GM18505 (cell line): ENCODE measurements around the gene OR10A2.
"Not testable (repeated sequence)": the region's sequence is repeated elsewhere in the genome, so short reads cannot be mapped to it uniquely, and the experiment has no call there.

ENCODE experiments used
- ATAC-seq: cut with Tn5 transposase; IDR thresholded peaks from one replicate; pipeline ENCODE4 v1.9.1; 2021; ENCODE audit not compliant: unreplicated experiment
- POLR2A ChIP-seq: IDR thresholded peaks from 4 replicates; pipeline ENCODE4 v1.6.1; 2011; ENCODE audit warnings: borderline replicate concordance; ENCODE audit not compliant: insufficient read depth, insufficient read length; ENCODE audit errors: extremely low read depth

The OR10A2 gene

DNA sequence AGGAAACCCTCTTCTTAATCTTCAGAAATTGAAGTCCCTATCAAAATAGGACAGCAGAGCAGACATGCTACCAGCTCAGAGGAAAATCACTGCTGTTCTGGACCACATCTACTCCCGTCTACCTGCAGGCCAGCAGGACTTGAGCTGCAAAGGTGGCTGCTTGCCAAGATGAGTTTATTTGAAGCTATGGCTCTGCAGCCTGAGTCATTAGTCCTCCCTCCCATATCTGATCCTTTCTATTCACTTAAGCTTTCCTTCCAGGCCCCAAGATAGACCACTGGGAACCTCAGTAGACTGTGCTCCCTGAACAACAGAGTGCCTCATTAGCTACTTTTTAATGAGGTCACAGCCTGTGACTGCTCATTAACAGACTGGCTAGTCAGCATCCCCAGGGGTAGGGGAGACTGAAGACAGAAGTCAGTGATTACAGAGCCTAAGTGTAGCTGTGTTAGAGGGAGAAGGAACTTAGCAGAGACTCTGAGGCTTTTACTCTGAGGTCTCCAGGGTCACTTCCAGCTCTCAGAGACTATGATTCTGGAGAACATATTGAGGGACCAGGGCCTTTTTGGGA is 6.8 kb upstream of the OR10A2 start:
- no peak for ATAC-seq

DNA sequence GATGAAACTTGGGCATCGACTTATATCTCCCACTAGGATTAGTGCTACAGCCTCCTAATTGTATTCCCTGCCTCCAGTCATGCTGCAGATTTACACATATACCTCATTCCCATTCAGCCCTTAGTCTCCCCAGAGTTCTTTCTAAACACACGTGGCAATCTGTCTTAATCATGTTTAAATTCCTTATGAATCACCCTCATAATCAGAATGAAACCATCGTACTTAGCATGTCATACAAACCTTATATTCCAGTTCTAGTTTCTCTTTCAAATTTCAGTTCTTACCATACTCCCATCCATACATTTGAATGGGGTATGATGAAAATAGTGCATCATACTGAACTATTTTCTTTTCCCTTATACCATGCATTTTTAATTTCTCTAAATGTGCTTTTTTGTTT is 6.0 kb upstream of the OR10A2 start:
- ATAC-seq, result peak; percentile 71
- no peak for TF ChIP-seq POLR2A

More for the DNA sequence above, 6.8 kb upstream of the OR10A2 start:
- no peak for TF ChIP-seq POLR2A

DNA sequence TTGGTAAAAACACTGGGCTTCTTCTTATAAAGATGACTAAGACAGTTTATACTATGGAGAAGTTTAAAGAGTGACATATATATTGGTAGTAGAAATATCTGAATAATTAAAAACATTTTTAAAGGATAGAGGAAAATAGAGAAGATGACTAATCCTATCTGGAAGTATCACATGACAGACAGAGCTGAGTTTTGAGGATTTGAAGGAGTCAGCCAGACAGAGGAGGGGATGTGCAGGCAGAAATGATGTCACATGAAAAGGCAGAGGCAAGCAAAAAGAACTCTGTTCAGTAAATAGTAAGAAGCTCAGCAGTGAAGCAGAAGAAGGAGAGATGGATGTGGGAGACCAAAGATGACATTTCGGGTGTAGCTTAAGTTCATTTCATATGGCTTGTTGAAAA is 1.6 kb downstream of the OR10A2 start:
- TF ChIP-seq POLR2A, result no peak
- no peak for ATAC-seq

DNA sequence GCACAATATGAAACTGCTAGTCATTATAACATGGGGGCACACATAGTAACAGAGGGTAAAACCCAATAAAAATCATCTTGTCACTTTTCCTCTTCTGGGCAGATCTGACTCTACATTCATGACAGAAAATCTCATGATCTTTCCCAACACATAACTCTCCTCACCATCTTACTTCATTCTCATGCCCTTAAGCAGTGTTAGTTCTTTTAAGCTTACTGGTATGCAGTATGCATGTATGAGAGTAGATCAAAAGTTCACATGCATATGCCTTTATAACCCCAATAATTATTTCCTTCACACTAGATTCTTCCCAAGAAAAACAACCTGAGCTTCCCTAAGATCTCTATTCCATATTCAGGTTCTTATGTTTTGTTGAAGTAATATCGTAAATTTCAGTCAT is 8.4 kb downstream of the OR10A2 start:
- ATAC-seq, result no peak
- TF ChIP-seq POLR2A, result no peak

DNA sequence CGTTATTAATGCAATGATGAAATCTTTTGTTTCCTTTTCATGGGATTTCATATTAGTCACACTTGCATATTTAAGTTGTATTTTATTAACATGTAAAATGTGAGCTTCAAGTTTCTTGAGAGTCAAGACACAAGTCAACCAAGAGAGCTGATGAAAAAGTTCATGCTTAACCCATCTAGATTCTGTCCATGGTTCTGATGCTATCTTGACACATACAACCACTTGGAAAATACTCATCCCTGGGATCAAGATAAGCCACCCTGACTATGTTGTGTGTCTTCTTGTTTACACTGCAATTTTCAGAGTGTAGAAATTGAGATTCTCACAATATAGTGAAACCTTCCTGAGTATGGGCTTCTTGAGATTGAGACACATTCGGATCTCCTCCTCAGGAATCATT is 12.9 kb downstream of the OR10A2 start:
- ATAC-seq, result no peak
- no peak for TF ChIP-seq POLR2A

DNA sequence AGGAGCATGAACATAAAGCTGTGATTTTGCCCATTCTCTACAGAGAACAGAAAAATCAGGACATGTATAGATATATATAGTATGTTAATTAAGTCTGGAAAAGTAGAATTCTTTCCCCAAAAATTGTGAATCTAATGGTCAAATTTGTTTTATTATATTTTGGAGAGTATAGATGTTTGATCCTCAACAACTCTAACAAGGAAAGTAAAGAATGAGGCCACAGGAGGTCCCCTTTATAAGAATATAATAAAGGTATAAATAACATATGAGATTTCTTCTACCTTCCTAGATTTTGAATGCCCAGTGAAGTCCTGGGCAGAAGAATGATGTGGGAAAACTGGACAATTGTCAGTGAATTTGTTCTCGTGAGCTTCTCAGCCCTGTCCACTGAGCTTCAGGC is 13.5 kb downstream of the OR10A2 start, which contains the start of gene OR10A4:
Gene OR10A4, plus strand, starts transcription at position 301 of the 400 bp plus-strand sequence. Its CDS starts 23 bp downstream, at position 324.
- no peak for TF ChIP-seq POLR2A
- no peak for ATAC-seq

DNA sequence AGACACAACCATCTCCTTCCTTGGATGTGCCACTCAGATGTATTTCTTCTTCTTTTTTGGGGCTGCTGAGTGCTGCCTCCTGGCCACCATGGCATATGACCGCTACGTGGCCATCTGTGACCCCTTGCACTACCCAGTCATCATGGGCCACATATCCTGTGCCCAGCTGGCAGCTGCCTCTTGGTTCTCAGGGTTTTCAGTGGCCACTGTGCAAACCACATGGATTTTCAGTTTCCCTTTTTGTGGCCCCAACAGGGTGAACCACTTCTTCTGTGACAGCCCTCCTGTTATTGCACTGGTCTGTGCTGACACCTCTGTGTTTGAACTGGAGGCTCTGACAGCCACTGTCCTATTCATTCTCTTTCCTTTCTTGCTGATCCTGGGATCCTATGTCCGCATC is 14.1 kb downstream of the OR10A2 start:
- no peak for TF ChIP-seq POLR2A
- ATAC-seq, result no peak

DNA sequence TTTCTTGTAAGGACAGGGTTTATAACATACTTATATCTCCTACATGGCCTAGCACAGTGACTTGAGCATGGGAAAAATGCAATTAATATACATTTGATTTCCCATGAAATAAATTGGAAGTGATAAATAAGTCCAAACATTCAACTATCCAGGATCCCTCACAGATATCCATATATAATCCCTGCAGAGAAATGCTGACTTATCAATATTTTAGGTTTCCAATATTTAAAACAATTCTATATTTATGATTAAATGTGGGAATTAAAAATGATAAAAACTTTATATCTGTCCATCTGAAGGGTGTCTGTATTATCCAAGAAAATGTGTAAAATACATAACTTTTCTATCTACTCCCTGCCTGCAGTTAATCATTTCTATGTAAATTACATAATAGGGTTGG is 19.9 kb downstream of the OR10A2 start:
- no peak for ATAC-seq
- TF ChIP-seq POLR2A, result no peak

DNA sequence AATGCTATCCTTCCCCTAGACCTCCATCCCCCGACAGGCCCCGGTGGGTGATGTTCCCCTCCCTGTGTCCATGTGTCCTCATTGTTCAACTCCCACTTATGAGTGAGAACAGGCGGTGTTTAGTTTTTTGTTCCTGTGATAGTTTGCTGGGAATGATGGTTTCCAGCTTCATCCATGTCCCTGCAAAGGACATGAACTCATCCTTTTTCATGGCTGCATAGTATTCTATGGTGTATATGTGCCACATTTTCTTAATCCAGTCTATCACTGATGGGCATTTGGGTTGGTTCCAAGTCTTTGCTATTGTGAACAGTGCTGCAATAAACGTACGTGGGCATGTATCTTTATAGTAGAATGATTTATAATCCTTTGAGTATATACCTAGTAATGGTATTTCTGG is 24.9 kb downstream of the OR10A2 start:
- ATAC-seq, result not testable (repeated sequence)

DNA sequence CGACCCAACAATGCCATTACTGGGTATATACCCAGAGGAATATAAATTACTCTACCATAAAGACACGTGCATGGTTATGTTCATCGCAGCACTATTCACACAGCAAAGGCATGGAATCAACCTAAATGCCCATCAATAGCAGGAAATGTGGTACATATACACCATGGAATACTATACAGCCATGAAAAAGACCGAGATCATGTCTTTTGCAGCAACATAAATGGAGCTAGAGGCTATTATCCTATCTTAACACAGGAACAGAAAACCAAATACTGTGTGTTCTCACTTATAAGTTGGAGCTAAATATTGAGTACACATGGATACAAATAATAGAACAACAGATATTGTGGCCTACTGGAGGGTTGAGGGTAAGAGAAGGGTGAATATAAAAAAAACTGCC is 26.0 kb downstream of the OR10A2 start:
- ATAC-seq, result no peak
- TF ChIP-seq POLR2A, result no peak

DNA sequence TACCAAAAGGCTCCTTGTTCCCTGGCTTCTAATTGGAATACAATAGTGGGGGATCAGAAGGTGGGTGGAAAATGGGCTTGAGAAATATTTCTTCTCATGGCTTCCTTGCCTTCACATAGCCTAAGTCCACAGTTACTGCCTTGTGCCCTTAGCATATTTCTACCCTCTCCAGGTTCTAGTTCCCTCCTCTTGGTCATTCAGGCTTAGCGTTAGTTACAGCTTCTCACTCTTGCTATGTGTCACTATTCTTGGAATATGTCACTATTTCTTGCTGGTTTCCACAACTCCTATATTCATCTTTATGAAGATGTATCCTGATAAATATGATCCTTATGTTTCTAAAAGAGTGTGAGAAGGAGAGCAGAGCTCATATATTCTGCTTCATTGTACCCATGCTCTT is 27.0 kb downstream of the OR10A2 start:
- TF ChIP-seq POLR2A, result no peak
- no peak for ATAC-seq

DNA sequence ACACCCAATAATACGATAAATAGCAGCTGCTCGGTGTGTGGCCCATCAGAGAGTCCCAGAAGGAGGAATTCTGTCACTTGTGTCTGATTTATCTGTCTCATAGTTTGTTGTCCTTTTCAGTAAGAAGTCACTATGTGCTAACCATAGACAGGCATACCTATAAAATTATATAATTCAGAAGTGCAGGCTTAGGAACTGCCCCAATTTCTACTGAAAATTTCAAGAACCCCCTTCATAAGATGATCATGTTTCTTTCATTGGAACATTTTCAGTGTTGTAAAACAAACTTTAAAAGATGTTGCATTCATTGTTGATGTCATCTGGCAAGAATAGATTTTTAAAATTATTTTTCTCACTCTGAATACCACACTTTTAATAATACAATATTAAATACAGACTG is 29.5 kb downstream of the OR10A2 start, which contains the start of gene OR2D2:
Gene OR2D2, minus strand, starts transcription at position 101 of the 400 bp plus-strand sequence. Its CDS starts 0 bp downstream, at position 101.
- no peak for ATAC-seq
- TF ChIP-seq POLR2A, result no peak

DNA sequence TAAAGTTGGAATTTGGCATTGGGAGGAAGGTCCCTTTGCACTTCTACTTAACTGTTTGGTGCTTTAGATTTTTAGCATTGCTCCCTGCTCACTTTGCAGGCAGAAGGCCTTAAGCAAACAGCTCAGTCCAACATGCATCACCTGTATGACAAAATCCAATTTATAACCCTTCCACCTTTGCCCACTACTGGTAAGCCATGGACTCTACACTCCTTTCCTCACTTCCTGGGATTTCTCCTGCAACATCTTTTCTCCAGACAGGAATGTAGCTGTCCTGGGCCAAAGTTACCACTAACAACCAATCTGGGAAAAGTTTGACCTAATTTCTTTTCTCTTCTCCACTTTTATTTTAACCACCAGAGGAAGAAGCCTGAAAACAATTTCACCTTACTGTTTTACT is 31.2 kb downstream of the OR10A2 start:
- TF ChIP-seq POLR2A, result no peak
- ATAC-seq, result no peak

DNA sequence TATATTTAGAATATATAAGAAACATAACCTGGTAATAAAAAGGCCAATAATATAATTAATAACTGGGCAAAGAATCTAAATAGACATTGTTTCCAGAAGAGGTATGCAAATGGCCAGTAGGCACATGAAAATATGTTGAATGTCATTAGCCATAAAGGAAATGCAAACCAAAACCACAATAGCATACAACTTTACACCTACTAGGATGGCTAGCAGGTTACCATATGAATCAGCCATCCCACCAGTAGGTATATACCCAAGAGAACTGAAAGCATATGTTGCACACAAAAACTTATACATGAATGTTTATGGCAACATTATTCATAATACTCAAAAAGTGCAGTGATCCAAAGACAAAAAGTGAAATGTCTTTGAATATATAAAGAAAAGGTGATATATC is 32.2 kb downstream of the OR10A2 start:
- ATAC-seq, result peak; percentile 96
- no peak for TF ChIP-seq POLR2A

DNA sequence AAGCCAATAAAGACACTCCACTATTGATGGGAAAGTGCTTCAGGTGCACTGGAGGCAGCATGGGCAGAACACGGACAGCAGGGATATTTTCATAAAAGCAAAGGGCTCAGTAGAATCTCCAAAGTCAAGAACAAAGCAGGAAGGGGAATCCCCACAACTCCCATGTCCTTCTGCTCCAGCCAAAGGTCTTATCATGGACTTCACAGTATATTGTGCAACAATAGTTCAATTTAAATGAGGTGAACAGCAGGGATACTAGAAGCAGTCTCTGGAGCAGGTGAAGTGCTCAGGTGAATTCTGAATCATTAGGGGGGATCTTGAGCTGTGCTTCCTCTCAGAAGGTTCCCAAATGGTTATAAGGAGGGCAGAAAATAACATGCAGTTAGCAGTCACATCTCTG is 36.1 kb downstream of the OR10A2 start:
- ATAC-seq, result no peak
- TF ChIP-seq POLR2A, result no peak
